CD14-positive monocyte (primary cell): Measurements from ENCODE around the gene SLC35F4. TPM values are rescaled to one million over a fixed set of nuclear protein-coding genes. Genes with fewer than 3 reads are reported as not detected.

ENCODE experiments used
- DNase-seq, 3 donors: peaks; one replicate each; pipeline ENCODE4 v3.0.0-alpha.2; 2011 to 2022
- H2AFZ ChIP-seq: 2 replicates; pipeline ENCODE4 v1.6.0; 2012; ENCODE audit warnings: mild to moderate bottlenecking, low read depth, low read length, inconsistent platforms; ENCODE audit not compliant: insufficient read depth, poor library complexity, severe bottlenecking
- H3K27ac ChIP-seq, 2 donors: 1 replicate in 1 of 2; 2 replicates in 1 of 2; pipeline ENCODE4 v1.5.1; 2012 to 2013; ENCODE audit warnings: low read length in 2 of 2, control low read depth in 1 of 2, inconsistent platforms in 1 of 2, low read depth in 1 of 2, mild to moderate bottlenecking in 1 of 2
- H3K27me3 ChIP-seq, 2 donors: one replicate each; pipeline versions ENCODE4 v1.6.0 to v1.6.1; 2011 to 2013; ENCODE audit warnings: low read length in 2 of 2; ENCODE audit not compliant: control insufficient read depth in 2 of 2, insufficient read depth in 2 of 2
- H3K36me3 ChIP-seq, 2 donors: replicated peaks in 1 of 2; 1 replicate in 1 of 2; 2 replicates in 1 of 2; pipeline versions ENCODE4 v1.5.1 to v1.6.1; 2012 to 2013; ENCODE audit warnings: low read length in 2 of 2, control low read depth in 1 of 2, inconsistent platforms in 1 of 2, mild to moderate bottlenecking in 1 of 2; ENCODE audit not compliant: insufficient read depth in 2 of 2, control insufficient read depth in 1 of 2
- H3K4me1 ChIP-seq, 2 donors: 1 replicate in 1 of 2; 2 replicates in 1 of 2; pipeline versions ENCODE4 v1.5.1 to v1.6.1; 2012 to 2013; ENCODE audit warnings: low read length in 2 of 2, control low read depth in 1 of 2, inconsistent platforms in 1 of 2, mild to moderate bottlenecking in 1 of 2, moderate library complexity in 1 of 2; ENCODE audit not compliant: insufficient read depth in 2 of 2, control insufficient read depth in 1 of 2
- H3K4me2 ChIP-seq: replicated peaks from 2 replicates; pipeline ENCODE3; 2012; ENCODE audit warnings: low read length, moderate library complexity, mild to moderate bottlenecking; ENCODE audit not compliant: poor library complexity, severe bottlenecking; ENCODE audit errors: extremely low read depth
- H3K4me3 ChIP-seq, 3 experiments: fragments of 200-600 bp in 1 of 3; sonication (generic) in 1 of 3; replicated peaks in 1 of 3; 1 replicate in 2 of 3; 2 replicates in 1 of 3; pipeline ENCODE4 v1.5.1; 2011 to 2013; ENCODE audit warnings: low read length in 3 of 3, mild to moderate bottlenecking in 3 of 3, control low read depth in 2 of 3, low read depth in 2 of 3, inconsistent platforms in 1 of 3, moderate library complexity in 1 of 3
- H3K79me2 ChIP-seq: 2 replicates; pipeline ENCODE4 v1.6.0; 2012; ENCODE audit warnings: mild to moderate bottlenecking, control low read depth, inconsistent platforms, low read length, moderate library complexity; ENCODE audit not compliant: insufficient read depth
- H3K9ac ChIP-seq: 2 replicates; pipeline ENCODE4 v1.6.0; 2017; ENCODE audit warnings: low read length, mild to moderate bottlenecking; ENCODE audit not compliant: insufficient read depth, poor library complexity, severe bottlenecking
- H3K9me3 ChIP-seq, 2 donors: replicated peaks in 1 of 2; 1 replicate in 1 of 2; 2 replicates in 1 of 2; pipeline versions ENCODE4 v1.5.1 to v1.6.1; 2012 to 2013; ENCODE audit warnings: low read length in 2 of 2, control low read depth in 1 of 2; ENCODE audit not compliant: control insufficient read depth in 1 of 2, insufficient read depth in 1 of 2
- H4K20me1 ChIP-seq: 2 replicates; pipeline ENCODE4 v1.6.0; 2012; ENCODE audit warnings: mild to moderate bottlenecking, low read length, control low read depth, moderate library complexity; ENCODE audit not compliant: insufficient read depth
- H3K27ac Mint-ChIP-seq, 7 donors: one replicate each; pipeline ENCODE4 v1.8.0; 2020; ENCODE audit warnings: mild to moderate bottlenecking in 7 of 7, mixed read lengths in 7 of 7, moderate library complexity in 6 of 7, inconsistent platforms in 2 of 7
- H3K27me3 Mint-ChIP-seq, 3 donors: one replicate each; pipeline ENCODE4 v1.8.0; 2021 to 2022; ENCODE audit warnings: low read depth in 3 of 3, mild to moderate bottlenecking in 3 of 3, mixed read lengths in 3 of 3, moderate library complexity in 3 of 3, inconsistent platforms in 1 of 3
- H3K36me3 Mint-ChIP-seq, 2 donors: one replicate each; pipeline ENCODE4 v1.8.0; 2020; ENCODE audit warnings: mixed read lengths in 2 of 2, inconsistent platforms in 1 of 2, mild to moderate bottlenecking in 1 of 2
- H3K4me1 Mint-ChIP-seq: one replicate; pipeline ENCODE4 v1.8.0; 2020; ENCODE audit warnings: mild to moderate bottlenecking, mixed read lengths
- H3K4me3 Mint-ChIP-seq, 2 donors: one replicate each; pipeline ENCODE4 v1.8.0; 2020; ENCODE audit warnings: mild to moderate bottlenecking in 2 of 2, mixed read lengths in 2 of 2, moderate library complexity in 1 of 2
- H3K9me3 Mint-ChIP-seq, 7 donors: one replicate each; pipeline ENCODE4 v1.8.0; 2020 to 2022; ENCODE audit warnings: mixed read lengths in 7 of 7, mild to moderate bottlenecking in 6 of 7, moderate library complexity in 6 of 7, inconsistent platforms in 2 of 7
- CTCF ChIP-seq: fragments of 200-600 bp; IDR thresholded peaks from one replicate; pipeline ENCODE4 v1.8.0; 2022; ENCODE audit warnings: antibody characterized with exemption, mild to moderate bottlenecking
- WGBS: methylation state at CpG from one replicate; pipeline ENCODE4 v1.1.5; 2013; ENCODE audit warnings: missing lambda C conversion rate; ENCODE audit not compliant: insufficient coverage; 5-methylcytosine and 5-hydroxymethylcytosine counted together
- intact Hi-C, 2 donors: fragments of 100-400 bp; cut with micrococcal nuclease; formaldehyde crosslinking; loops; one replicate each; pipeline versions ENCODE4 v1.15.0 to v1.15.1; 2023
- polyA plus RNA-seq, 3 donors: library from polyadenylated mRNA; depleted of rRNA in 1 of 3; unstranded in 2 of 3; stranded (reverse) in 1 of 3; fragments of 300-500 nt in 2 of 3; fragments of >200 nt in 1 of 3; fragmentation: Illumina TruSeq in 2 of 3; gene quantifications; 1 replicate in 2 of 3; 2 replicates in 1 of 3; pipeline ENCODE4 v1.2.3, GENCODE V29; 2012 to 2021

The SLC35F4 gene
- polyA plus RNA-seq, 3 donors = not detected

DNA sequence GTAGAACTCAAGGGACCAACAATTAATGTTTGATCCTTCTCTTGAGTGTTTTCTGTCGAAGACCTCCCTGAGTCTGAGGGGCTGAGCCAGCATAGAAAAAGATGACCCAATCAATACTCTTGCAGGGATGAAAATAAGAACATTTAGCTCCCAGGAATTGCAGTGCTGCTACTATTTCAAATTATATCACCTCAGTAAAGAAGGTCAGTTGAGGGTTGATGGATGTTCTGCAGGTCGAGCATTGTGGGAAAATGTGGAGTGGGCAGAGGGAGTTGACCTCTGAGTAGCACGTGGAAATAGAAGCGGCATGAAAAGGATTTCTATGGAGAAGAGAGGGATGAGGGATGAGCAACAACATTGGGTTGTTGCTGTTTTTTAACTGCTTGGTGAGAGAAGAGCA lies 297.3 kb downstream of the SLC35F4 start:
- Mint-ChIP-seq H3K36me3 (no peaks in the 10 kb centered on the region), H3K27me3 (peaks cover 0 to 3% (median 2%) of the 10 kb centered on the region in 3 donors), H3K9me3 (peaks cover 0 to 3% (median 0%) of the 10 kb centered on the region in 7 donors), H3K4me3 (no peak overlapping the region), H3K4me1 (no peaks in the 10 kb centered on the region), H3K27ac (no peak overlapping the region)
- 81% methylated on average over 3 of the region's 4 CpGs for WGBS
- no peak overlapping the region for H3K27ac ChIP-seq
- no peaks in the 10 kb centered on the region for H3K27me3 ChIP-seq
- H3K4me1 ChIP-seq = no peaks in the 10 kb centered on the region
- H4K20me1 ChIP-seq = no peaks in the 10 kb centered on the region
- no peak overlapping the region for H3K9ac ChIP-seq
- no peak overlapping the region for H3K4me2 ChIP-seq
- H3K79me2 ChIP-seq = no peaks in the 10 kb centered on the region
- H2AFZ ChIP-seq = no peak overlapping the region
- no peak overlapping the region for H3K4me3 ChIP-seq
- no peak for DNase-seq
- TF ChIP-seq CTCF = no peak
- intact Hi-C loops = no loop called here
- no peaks in the 10 kb centered on the region for H3K36me3 ChIP-seq
- no peaks in the 10 kb centered on the region for H3K9me3 ChIP-seq

DNA sequence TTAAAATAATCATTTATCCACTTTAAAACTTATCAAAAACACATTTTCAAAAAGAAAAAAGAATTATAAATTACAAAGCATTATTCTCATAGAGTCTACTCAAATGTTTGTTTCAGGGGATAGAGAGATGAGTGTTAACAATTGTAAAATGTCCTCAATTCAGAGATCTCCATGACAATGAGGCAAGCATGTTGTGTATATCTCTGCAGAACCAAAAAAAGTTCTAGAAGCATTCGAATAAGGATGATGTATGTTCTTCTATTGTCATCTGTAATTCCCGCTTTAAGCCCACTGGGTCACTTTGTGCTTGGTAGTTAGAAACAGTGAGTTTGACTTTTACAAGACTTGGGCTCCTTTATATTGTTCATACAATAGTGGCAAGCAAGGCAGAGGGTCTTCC lies 298.7 kb downstream of the SLC35F4 start:
- Histone ChIP-seq H3K4me3 (no peak overlapping the region), H4K20me1 (no peaks in the 10 kb centered on the region), H3K9ac (no peak overlapping the region), H3K27ac (no peak overlapping the region), H2AFZ (no peak overlapping the region), H3K4me1 (no peaks in the 10 kb centered on the region), H3K79me2 (no peaks in the 10 kb centered on the region), H3K4me2 (no peak overlapping the region), H3K27me3 (no peaks in the 10 kb centered on the region), H3K36me3 (no peaks in the 10 kb centered on the region), H3K9me3 (no peaks in the 10 kb centered on the region)
- intact Hi-C loops = no loop called here
- no CpG with 5 or more reads among the region's 2 CpGs for WGBS
- no peak overlapping the region for H3K27ac Mint-ChIP-seq
- H3K4me3 Mint-ChIP-seq = no peak overlapping the region
- no peak for TF ChIP-seq CTCF
- no peaks in the 10 kb centered on the region for H3K4me1 Mint-ChIP-seq
- no peaks in the 10 kb centered on the region for H3K36me3 Mint-ChIP-seq
- peaks cover 0 to 4% (median 2%) of the 10 kb centered on the region in 3 donors for H3K27me3 Mint-ChIP-seq
- H3K9me3 Mint-ChIP-seq = peaks cover 0 to 3% (median 0%) of the 10 kb centered on the region in 7 donors
- DNase-seq = no peak
